Epithelial cell of esophagus (primary cell): Measurements from ENCODE around the gene TSPAN31.

Experiments
- DNase-seq: peaks from one replicate; pipeline ENCODE4 v3.0.0; 2010; ENCODE audit warnings: low read depth
- H3K4me3 ChIP-seq: 2 replicates; pipeline ENCODE4 v1.5.1; 2011; ENCODE audit warnings: mild to moderate bottlenecking, low read length, control low read depth
- TF ChIP-seq, protein P1 (sequence below): IDR thresholded peaks from 2 replicates; pipeline ENCODE4 v1.5.1; 2011; ENCODE audit warnings: low read depth, mild to moderate bottlenecking, low read length, control low read depth, inconsistent platforms; ENCODE audit not compliant: insufficient read depth; ENCODE audit errors: missing control alignments

The TSPAN31 gene

DNA sequence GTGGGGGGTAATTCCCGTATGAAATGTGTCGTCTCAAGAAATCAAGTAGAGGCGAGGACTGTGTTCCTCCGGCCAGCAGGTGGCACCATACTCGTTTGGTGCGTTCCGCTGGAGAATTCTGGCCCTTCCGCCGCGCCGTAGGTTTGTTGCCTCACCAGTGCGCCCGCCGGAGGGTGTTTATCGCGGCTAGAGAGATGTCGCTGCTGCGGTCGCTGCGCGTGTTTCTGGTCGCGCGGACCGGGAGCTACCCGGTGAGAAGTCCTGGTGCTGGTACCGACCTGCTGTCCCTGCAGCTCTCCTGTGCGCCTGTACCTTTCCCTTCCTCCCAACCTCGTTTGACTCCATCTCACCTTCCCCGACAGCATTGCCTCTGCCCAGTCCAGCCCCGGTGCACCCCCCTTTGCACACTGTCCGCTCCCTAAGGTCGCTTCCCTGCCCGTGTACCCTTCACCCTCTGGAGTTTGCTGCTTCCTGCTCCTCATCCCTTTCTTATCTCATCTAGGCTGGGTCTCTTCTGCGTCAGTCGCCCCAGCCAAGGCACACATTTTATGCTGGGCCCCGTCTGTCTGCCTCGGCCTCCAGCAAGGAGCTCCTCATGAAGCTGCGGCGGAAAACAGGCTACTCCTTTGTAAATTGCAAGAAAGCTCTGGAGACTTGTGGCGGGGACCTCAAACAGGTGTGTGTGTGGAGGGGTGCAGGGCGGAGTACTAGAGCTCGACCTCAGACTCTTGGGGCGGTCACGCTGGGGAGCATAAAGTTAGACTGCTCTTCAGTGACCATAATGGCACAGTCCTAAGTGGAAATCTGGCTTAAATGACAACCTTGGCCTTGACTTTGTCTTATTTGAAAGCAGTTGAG lies 38.0 kb downstream of the TSPAN31 start, which contains the start of gene TSFM:
Gene TSFM, plus strand, starts transcription at position 180 of the 858 bp plus-strand sequence. Its CDS starts 15 bp downstream, at position 195.
- peak within 1 kb of the TSS; percentile 74 for H3K4me3 ChIP-seq
- peak; percentile 96 for DNase-seq

DNA sequence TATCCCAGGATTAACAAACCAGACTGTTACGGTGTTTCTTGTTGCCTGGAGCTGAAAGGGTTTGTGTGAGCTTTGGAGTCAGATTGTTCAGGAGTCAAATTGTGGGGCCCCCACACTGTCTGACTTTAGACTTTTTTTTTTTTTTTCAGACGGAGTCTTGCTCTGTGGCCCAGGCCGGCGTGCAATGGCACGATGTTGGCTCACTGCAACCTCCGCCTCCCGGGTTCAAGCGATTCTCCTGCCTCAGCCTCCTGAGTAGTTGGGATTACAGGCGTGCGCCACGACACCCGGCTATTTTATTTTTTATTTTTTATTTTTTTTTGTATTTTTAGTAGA lies 38.6 kb downstream of the TSPAN31 start:
- peak overlapping the region; percentile 74 for H3K4me3 ChIP-seq
- DNase-seq = no peak
- TF ChIP-seq, protein P1, sequence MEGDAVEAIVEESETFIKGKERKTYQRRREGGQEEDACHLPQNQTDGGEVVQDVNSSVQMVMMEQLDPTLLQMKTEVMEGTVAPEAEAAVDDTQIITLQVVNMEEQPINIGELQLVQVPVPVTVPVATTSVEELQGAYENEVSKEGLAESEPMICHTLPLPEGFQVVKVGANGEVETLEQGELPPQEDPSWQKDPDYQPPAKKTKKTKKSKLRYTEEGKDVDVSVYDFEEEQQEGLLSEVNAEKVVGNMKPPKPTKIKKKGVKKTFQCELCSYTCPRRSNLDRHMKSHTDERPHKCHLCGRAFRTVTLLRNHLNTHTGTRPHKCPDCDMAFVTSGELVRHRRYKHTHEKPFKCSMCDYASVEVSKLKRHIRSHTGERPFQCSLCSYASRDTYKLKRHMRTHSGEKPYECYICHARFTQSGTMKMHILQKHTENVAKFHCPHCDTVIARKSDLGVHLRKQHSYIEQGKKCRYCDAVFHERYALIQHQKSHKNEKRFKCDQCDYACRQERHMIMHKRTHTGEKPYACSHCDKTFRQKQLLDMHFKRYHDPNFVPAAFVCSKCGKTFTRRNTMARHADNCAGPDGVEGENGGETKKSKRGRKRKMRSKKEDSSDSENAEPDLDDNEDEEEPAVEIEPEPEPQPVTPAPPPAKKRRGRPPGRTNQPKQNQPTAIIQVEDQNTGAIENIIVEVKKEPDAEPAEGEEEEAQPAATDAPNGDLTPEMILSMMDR = no peak

More for the DNA sequence above, 38.0 kb downstream of the TSPAN31 start, which contains the start of gene TSFM:
- TF ChIP-seq, protein P1 = peak; percentile 89

DNA sequence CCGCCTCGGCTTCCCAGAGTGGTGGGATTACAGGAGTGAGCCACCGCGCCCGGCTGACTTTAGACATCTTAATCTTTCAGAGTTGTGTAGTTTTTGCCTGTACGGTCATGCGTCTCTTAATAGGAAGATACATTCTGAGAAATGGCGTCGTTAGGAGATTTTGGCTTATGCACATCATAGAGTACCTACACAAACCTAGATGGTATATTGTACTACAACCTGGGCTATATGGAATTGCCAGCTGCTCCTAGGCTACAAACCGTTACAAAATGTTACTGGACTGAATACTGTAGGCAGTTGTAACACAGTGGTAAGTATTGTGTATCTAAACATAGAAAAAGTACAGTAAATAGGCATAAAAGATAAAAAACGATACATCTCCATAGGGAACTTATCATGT lies 39.0 kb downstream of the TSPAN31 start:
- no peak overlapping the region for H3K4me3 ChIP-seq
- DNase-seq = no peak
- TF ChIP-seq, protein P1 = no peak

DNA sequence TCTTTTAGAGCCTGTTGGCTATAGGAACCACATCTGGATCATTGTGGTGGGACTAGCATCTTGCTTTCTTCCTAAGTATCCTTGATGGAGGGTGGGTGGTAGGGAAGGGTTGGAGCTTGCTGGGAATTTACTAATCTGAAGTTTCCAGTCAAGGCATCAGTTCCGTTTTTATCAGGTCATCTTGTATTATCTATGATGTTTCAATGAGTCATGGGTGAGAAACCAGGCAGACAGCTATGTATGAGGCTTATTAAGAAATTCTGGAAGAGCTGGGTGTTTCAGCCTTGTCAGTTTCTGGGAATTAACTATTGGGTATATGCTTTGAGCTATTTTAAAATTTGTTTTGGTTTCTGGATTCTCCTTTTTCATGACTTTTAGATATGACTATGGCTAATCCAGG lies 49.1 kb downstream of the TSPAN31 start:
- H3K4me3 ChIP-seq = no peak overlapping the region
- TF ChIP-seq, protein P1 = no peak
- peak; percentile 94 for DNase-seq

DNA sequence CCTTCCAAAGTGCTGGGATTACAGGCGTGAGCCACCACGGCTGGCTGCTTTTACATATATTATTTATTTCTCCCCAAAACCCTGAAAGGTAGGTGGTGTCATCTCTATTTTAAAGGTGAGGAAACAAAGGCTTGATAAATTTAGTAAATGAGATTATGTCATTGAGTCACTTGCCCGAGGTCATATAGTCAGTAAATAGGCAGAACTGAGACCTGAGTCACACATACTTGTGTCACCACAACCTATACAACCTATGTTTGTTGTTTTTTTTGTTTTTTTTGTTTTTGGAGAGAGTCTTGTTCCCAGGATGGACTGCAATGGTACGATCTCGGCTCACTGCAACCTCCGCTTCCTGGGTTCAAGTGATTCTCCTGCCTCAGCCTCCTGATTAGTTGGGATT lies 50.5 kb downstream of the TSPAN31 start:
- TF ChIP-seq, protein P1 = no peak
- DNase-seq = peak; percentile 96
- H3K4me3 ChIP-seq = no peak overlapping the region

GRCh38 chr12:57796996-57797395 lies 52.2 kb downstream of the TSPAN31 start:
- DNase-seq = no peak
- TF ChIP-seq, protein P1 = no peak
- no peak overlapping the region for H3K4me3 ChIP-seq
